ENCODE data around the gene PSD.

Gene PSD

GRCh38 chr10:102416695-102417094 lies 1.9 kb downstream of the PSD start:
- WGBS (ENCODE audit: extremely low coverage, insufficient coverage, insufficient read length), result no CpG with 5 or more reads among the region's 20 CpGs
- peaks cover 4% of the 10 kb centered on the region for H3K79me1 ChIP-seq (ENCODE audit: low read length)

GRCh38 chr10:102416283-102416682 lies 2.3 kb downstream of the PSD start:
- Histone ChIP-seq H3K14ac (ENCODE audit: low read length) (no peak overlapping the region), H4K8ac (ENCODE audit: low read depth, low read length) (no peak overlapping the region), H2BK120ac (ENCODE audit: insufficient read depth, low read length, poor library complexity) (no peak overlapping the region), H3K4me3 (ENCODE audit: low read depth, low read length) (no peak overlapping the region), H3K23ac (ENCODE audit: low read length) (no peak overlapping the region), H3K4ac (ENCODE audit: low read depth, low read length) (no peak overlapping the region), H3K27me3 (ENCODE audit: insufficient read depth, low read length) (peaks cover 16% of the 10 kb centered on the region), H3K79me2 (ENCODE audit: control insufficient read depth, insufficient read depth, low read length, poor library complexity) (peaks cover 4% of the 10 kb centered on the region), H3K9ac (ENCODE audit: low read length) (no peak overlapping the region), H3K4me2 (ENCODE audit: low read length) (no peak overlapping the region), H3K27ac (ENCODE audit: low read depth, low read length) (no peak overlapping the region), H3K79me1 (ENCODE audit: low read length) (peaks cover 4% of the 10 kb centered on the region), H3K4me1 (ENCODE audit: control insufficient read depth in 1 of 2, insufficient read depth in 2 of 2, low read length in 2 of 2) (peaks cover 9 to 15% of the 10 kb centered on the region in 2 experiments), H3K9me3 (ENCODE audit: insufficient read depth, low read depth, low read length) (peaks cover 5% of the 10 kb centered on the region), H3K36me3 (ENCODE audit: control insufficient read depth in 1 of 2, insufficient read depth in 2 of 2, low read length in 2 of 2) (no peaks in the 10 kb centered on the region), H4K91ac (ENCODE audit: low read depth, low read length) (no peak overlapping the region), H4K12ac (ENCODE audit: low read depth, low read length) (no peak overlapping the region), H3K18ac (ENCODE audit: low read length) (no peak overlapping the region), H2BK12ac (ENCODE audit: low read length) (no peak overlapping the region), H2BK5ac (ENCODE audit: low read depth, low read length, poor library complexity) (no peak overlapping the region), H2AK5ac (ENCODE audit: low read length) (no peak overlapping the region), H2AFZ (ENCODE audit: insufficient read depth, low read length, poor library complexity) (no peak overlapping the region)
- no CpG with 5 or more reads among the region's 9 CpGs for WGBS (ENCODE audit: extremely low coverage, insufficient coverage, insufficient read length)
- no peak for DNase-seq

More at GRCh38 chr10:102416695-102417094, 1.9 kb downstream of the PSD start:
- Histone ChIP-seq H4K12ac (ENCODE audit: low read depth, low read length) (no peak overlapping the region), H3K23ac (ENCODE audit: low read length) (no peak overlapping the region), H3K14ac (ENCODE audit: low read length) (no peak overlapping the region), H3K4me2 (ENCODE audit: low read length) (no peak overlapping the region), H3K36me3 (ENCODE audit: control insufficient read depth in 1 of 2, insufficient read depth in 2 of 2, low read length in 2 of 2) (no peaks in the 10 kb centered on the region), H3K18ac (ENCODE audit: low read length) (no peak overlapping the region), H3K27ac (ENCODE audit: low read depth, low read length) (no peak overlapping the region), H2BK120ac (ENCODE audit: insufficient read depth, low read length, poor library complexity) (no peak overlapping the region), H3K79me2 (ENCODE audit: control insufficient read depth, insufficient read depth, low read length, poor library complexity) (peaks cover 4% of the 10 kb centered on the region), H3K27me3 (ENCODE audit: insufficient read depth, low read length) (peaks cover 12% of the 10 kb centered on the region), H2BK12ac (ENCODE audit: low read length) (no peak overlapping the region), H4K91ac (ENCODE audit: low read depth, low read length) (no peak overlapping the region), H3K9me3 (ENCODE audit: insufficient read depth, low read depth, low read length) (peaks cover 5% of the 10 kb centered on the region), H3K9ac (ENCODE audit: low read length) (no peak overlapping the region), H3K4me3 (ENCODE audit: low read depth, low read length) (no peak overlapping the region), H2AK5ac (ENCODE audit: low read length) (no peak overlapping the region), H3K4me1 (ENCODE audit: control insufficient read depth in 1 of 2, insufficient read depth in 2 of 2, low read length in 2 of 2) (peaks cover 9 to 16% of the 10 kb centered on the region in 2 experiments), H4K8ac (ENCODE audit: low read depth, low read length) (no peak overlapping the region), H2BK5ac (ENCODE audit: low read depth, low read length, poor library complexity) (no peak overlapping the region), H2AFZ (ENCODE audit: insufficient read depth, low read length, poor library complexity) (no peak overlapping the region), H3K4ac (ENCODE audit: low read depth, low read length) (no peak overlapping the region)
- DNase-seq, result no peak

GRCh38 chr10:102414749-102415148 lies 3.8 kb downstream of the PSD start:
- peaks cover 9 to 15% of the 10 kb centered on the region in 2 experiments for H3K4me1 ChIP-seq (ENCODE audit: control insufficient read depth in 1 of 2, insufficient read depth in 2 of 2, low read length in 2 of 2)
- peaks cover 31% of the 10 kb centered on the region for H3K27me3 ChIP-seq (ENCODE audit: insufficient read depth, low read length)
- H3K9me3 ChIP-seq (ENCODE audit: insufficient read depth, low read depth, low read length), result peaks cover 8% of the 10 kb centered on the region
- H2BK120ac ChIP-seq (ENCODE audit: insufficient read depth, low read length, poor library complexity), result no peak overlapping the region
- no peak overlapping the region for H4K12ac ChIP-seq (ENCODE audit: low read depth, low read length)
- no peak overlapping the region for H4K91ac ChIP-seq (ENCODE audit: low read depth, low read length)
- no peak for DNase-seq
- no peak overlapping the region for H3K4me3 ChIP-seq (ENCODE audit: low read depth, low read length)
- H2AFZ ChIP-seq (ENCODE audit: insufficient read depth, low read length, poor library complexity), result no peak overlapping the region
- no peaks in the 10 kb centered on the region for H3K79me2 ChIP-seq (ENCODE audit: control insufficient read depth, insufficient read depth, low read length, poor library complexity)
- H3K23ac ChIP-seq (ENCODE audit: low read length), result no peak overlapping the region
- no CpG with 5 or more reads among the region's 20 CpGs for WGBS (ENCODE audit: extremely low coverage, insufficient coverage, insufficient read length)
- no peaks in the 10 kb centered on the region for H3K79me1 ChIP-seq (ENCODE audit: low read length)
- no peak overlapping the region for H3K14ac ChIP-seq (ENCODE audit: low read length)
- no peak overlapping the region for H3K27ac ChIP-seq (ENCODE audit: low read depth, low read length)
- no peak overlapping the region for H2AK5ac ChIP-seq (ENCODE audit: low read length)
- no peak overlapping the region for H2BK12ac ChIP-seq (ENCODE audit: low read length)
- H3K4me2 ChIP-seq (ENCODE audit: low read length), result no peak overlapping the region
- H2BK5ac ChIP-seq (ENCODE audit: low read depth, low read length, poor library complexity), result no peak overlapping the region
- H3K4ac ChIP-seq (ENCODE audit: low read depth, low read length), result no peak overlapping the region
- H3K9ac ChIP-seq (ENCODE audit: low read length), result no peak overlapping the region
- H3K36me3 ChIP-seq (ENCODE audit: control insufficient read depth in 1 of 2, insufficient read depth in 2 of 2, low read length in 2 of 2), result no peaks in the 10 kb centered on the region
- no peak overlapping the region for H3K18ac ChIP-seq (ENCODE audit: low read length)
- H4K8ac ChIP-seq (ENCODE audit: low read depth, low read length), result no peak overlapping the region

- Histone ChIP-seq H3K4me1 (ENCODE audit: control insufficient read depth in 1 of 2, insufficient read depth in 2 of 2, low read length in 2 of 2) (peaks cover 6 to 8% of the 10 kb centered on the region in 2 experiments), H2AFZ (ENCODE audit: insufficient read depth, low read length, poor library complexity) (no peak overlapping the region), H4K8ac (ENCODE audit: low read depth, low read length) (no peak overlapping the region), H4K91ac (ENCODE audit: low read depth, low read length) (no peak overlapping the region), H3K9me3 (ENCODE audit: insufficient read depth, low read depth, low read length) (peaks cover 8% of the 10 kb centered on the region), H2AK5ac (ENCODE audit: low read length) (no peak overlapping the region), H3K18ac (ENCODE audit: low read length) (no peak overlapping the region), H3K4me3 (ENCODE audit: low read depth, low read length) (no peak overlapping the region), H3K9ac (ENCODE audit: low read length) (no peak overlapping the region), H2BK12ac (ENCODE audit: low read length) (no peak overlapping the region), H2BK5ac (ENCODE audit: low read depth, low read length, poor library complexity) (no peak overlapping the region), H3K79me1 (ENCODE audit: low read length) (no peaks in the 10 kb centered on the region), H3K23ac (ENCODE audit: low read length) (no peak overlapping the region), H3K4me2 (ENCODE audit: low read length) (no peak overlapping the region), H2BK120ac (ENCODE audit: insufficient read depth, low read length, poor library complexity) (no peak overlapping the region), H4K12ac (ENCODE audit: low read depth, low read length) (no peak overlapping the region), H3K27me3 (ENCODE audit: insufficient read depth, low read length) (peaks cover 37% of the 10 kb centered on the region), H3K4ac (ENCODE audit: low read depth, low read length) (no peak overlapping the region), H3K79me2 (ENCODE audit: control insufficient read depth, insufficient read depth, low read length, poor library complexity) (no peaks in the 10 kb centered on the region), H3K14ac (ENCODE audit: low read length) (no peak overlapping the region), H3K36me3 (ENCODE audit: control insufficient read depth in 1 of 2, insufficient read depth in 2 of 2, low read length in 2 of 2) (no peaks in the 10 kb centered on the region), H3K27ac (ENCODE audit: low read depth, low read length) (no peak overlapping the region)
- DNase-seq, result no peak
- WGBS (ENCODE audit: extremely low coverage, insufficient coverage, insufficient read length), result no CpG with 5 or more reads among the region's 16 CpGs
Measured at GRCh38 chr10:102413806-102414561, 4.6 kb downstream of the PSD start.
